ENCODE results near the gene CBLC. TPM values are rescaled to one million over a fixed set of nuclear protein-coding genes. Genes with fewer than 3 reads are reported as not detected.

Gene CBLC
- total RNA-seq, 1 experiment from 2014 or later = 20.5 TPM

DNA sequence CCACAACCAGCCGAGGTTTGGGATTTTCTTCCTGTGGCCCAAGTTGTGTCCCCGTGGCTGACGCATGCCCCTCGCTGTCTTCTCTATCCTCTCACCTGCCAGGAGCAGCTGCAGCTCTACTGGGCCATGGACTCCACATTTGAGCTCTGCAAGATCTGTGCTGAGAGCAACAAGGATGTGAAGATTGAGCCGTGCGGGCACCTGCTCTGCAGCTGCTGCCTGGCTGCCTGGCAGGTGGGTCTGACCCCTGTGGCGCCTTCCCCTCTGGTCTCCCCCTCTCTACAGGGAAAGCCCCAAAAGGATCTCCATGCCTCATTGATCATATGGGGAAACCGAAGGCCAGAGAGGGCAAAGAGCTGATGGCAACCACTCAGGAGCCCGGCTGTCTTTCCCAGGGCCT is 14.6 kb downstream of the CBLC start:
- ChIA-PET POLR2A (no interaction called here), CTCF (interaction anchor here (1.4 to 3.8 kb wide), 3 partner anchors 8 to 52 kb away, joined by 5 to 19 read pairs (median 9); no protein-coding TSS in a partner anchor)
- Mint-ChIP-seq H3K4me1 (peaks cover 18% of the 10 kb centered on the region), H3K27ac (no peak overlapping the region), H3K27me3 (ENCODE audit: low read depth) (no peaks in the 10 kb centered on the region), H3K9me3 (no peaks in the 10 kb centered on the region), H3K4me3 (no peak overlapping the region), H3K36me3 (peaks cover 37% of the 10 kb centered on the region)
- no peak for TF ChIP-seq ETV6 (CRISPR knock-in tag; IDR thresholded peaks at IDR 0.05)
- ATAC-seq = no peak
- no peak for DNase-seq (ENCODE audit: low spot score)

DNA sequence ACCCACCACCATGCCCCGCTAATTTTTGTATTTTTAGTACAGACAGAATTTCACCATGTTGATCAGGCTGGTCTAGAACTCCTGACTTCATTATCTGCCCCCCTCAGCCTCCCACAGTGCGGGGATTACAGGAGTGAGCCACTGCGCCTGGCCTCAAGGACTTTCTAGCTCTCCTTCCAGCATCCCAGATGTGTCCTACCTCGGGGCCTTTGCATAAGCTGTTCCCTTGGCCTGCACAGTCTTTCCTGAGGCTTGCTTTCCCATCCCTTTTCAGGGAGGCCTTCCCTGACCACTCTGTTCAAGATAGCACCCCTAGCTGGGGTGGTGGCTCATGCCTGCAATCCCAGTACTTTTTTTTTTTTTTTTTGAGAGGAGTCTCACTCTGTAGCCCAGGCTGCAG is 16.9 kb downstream of the CBLC start:
- POLR2A ChIA-PET = interaction anchor here (1.6 to 2.1 kb wide), 2 partner anchors 10 to 13 kb away, joined by 4 to 6 read pairs; no protein-coding TSS in a partner anchor
- no peak overlapping the region for H3K27ac Mint-ChIP-seq

DNA sequence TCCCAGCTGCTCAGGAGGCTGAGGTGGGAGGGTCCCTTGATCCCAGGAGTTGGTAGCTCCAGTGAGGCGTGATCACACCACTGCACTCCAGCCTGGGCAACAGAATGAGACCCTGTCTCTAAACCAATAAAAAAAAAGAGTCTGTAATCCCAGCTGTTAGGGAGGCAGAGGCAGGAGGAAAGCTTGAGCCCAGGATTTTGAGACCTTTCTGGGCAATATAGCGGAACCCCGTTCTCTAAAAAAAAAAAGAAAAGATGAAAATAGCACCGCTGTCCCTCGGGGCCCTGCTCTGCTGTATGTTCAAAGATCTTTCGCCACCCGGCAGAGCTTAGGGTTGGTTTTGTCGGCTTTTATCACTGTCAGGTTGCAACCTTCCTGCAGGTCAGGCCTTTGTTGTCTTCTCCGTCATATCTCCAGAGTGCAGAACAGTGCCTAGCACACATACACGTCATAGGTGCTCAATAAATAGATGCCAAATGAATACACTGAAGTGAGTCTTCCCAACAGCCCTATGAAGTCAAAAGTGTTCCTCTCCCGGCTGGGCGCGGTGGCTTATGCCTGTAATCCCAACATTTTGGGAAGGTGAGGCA is 17.8 kb downstream of the CBLC start:
- Mint-ChIP-seq H3K9me3 (no peaks in the 10 kb centered on the region), H3K27ac (peak overlapping the region; percentile 96), H3K27me3 (ENCODE audit: low read depth) (peaks cover 14% of the 10 kb centered on the region), H3K4me3 (no peak overlapping the region), H3K36me3 (peaks cover 42% of the 10 kb centered on the region), H3K4me1 (peaks cover 31% of the 10 kb centered on the region)
- ChIA-PET CTCF (interaction anchor here (0.7 to 3.8 kb wide), 4 partner anchors 12 to 49 kb away, joined by 3 to 28 read pairs (median 11); no protein-coding TSS in a partner anchor), POLR2A (interaction anchor here (1.6 to 2.1 kb wide), 2 partner anchors 9 to 13 kb away, joined by 4 to 6 read pairs; no protein-coding TSS in a partner anchor)
- no peak for DNase-seq (ENCODE audit: low spot score)
- ATAC-seq = no peak
- TF ChIP-seq, protein P1, sequence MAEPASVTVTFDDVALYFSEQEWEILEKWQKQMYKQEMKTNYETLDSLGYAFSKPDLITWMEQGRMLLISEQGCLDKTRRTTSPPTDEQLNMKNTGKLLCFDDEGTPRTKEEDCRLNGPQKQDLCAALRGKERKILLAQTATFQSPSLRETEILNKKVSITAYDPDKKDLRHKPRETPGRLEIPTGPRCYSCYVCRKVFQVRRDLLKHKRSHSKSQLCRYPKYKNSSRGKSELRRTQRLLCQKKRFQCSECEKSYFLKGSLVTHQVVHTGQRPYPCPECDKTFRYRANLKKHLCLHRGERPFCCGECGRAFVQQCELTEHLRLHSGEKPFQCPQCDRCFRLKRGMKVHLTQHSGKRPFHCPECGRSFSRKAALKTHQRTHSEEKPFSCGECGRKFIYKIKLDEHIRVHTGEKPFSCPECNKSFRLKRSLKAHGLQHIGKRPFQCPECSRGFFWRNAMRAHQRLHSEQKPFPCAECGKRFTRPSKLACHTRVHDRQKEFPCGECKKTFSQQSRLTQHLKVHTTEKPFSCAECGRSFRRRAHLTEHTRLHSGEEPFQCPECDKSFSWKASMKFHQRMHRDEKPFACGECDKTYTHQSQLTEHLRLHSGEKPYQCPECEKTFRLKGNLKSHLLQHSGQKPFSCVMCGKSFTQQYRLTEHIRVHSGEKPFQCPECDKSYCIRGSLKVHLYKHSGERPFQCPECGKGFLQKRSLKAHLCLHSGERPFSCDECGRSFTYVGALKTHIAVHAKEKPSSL (CRISPR knock-in tag; conservative IDR thresholded peaks at IDR 0.05) = no peak
- TF ChIP-seq ZNF232 (CRISPR knock-in tag; IDR thresholded peaks at IDR 0.05) = no peak
- TF ChIP-seq ZBTB21 (CRISPR knock-in tag; IDR thresholded peaks at IDR 0.05; ENCODE audit: borderline replicate concordance) = no peak
- TF ChIP-seq, protein P2, sequence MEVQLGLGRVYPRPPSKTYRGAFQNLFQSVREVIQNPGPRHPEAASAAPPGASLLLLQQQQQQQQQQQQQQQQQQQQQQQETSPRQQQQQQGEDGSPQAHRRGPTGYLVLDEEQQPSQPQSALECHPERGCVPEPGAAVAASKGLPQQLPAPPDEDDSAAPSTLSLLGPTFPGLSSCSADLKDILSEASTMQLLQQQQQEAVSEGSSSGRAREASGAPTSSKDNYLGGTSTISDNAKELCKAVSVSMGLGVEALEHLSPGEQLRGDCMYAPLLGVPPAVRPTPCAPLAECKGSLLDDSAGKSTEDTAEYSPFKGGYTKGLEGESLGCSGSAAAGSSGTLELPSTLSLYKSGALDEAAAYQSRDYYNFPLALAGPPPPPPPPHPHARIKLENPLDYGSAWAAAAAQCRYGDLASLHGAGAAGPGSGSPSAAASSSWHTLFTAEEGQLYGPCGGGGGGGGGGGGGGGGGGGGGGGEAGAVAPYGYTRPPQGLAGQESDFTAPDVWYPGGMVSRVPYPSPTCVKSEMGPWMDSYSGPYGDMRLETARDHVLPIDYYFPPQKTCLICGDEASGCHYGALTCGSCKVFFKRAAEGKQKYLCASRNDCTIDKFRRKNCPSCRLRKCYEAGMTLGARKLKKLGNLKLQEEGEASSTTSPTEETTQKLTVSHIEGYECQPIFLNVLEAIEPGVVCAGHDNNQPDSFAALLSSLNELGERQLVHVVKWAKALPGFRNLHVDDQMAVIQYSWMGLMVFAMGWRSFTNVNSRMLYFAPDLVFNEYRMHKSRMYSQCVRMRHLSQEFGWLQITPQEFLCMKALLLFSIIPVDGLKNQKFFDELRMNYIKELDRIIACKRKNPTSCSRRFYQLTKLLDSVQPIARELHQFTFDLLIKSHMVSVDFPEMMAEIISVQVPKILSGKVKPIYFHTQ (CRISPR knock-in tag; IDR thresholded peaks at IDR 0.05) = no peak
- TF ChIP-seq GABPB1 (CRISPR knock-in tag; IDR thresholded peaks at IDR 0.05) = no peak
- TF ChIP-seq, protein P3, sequence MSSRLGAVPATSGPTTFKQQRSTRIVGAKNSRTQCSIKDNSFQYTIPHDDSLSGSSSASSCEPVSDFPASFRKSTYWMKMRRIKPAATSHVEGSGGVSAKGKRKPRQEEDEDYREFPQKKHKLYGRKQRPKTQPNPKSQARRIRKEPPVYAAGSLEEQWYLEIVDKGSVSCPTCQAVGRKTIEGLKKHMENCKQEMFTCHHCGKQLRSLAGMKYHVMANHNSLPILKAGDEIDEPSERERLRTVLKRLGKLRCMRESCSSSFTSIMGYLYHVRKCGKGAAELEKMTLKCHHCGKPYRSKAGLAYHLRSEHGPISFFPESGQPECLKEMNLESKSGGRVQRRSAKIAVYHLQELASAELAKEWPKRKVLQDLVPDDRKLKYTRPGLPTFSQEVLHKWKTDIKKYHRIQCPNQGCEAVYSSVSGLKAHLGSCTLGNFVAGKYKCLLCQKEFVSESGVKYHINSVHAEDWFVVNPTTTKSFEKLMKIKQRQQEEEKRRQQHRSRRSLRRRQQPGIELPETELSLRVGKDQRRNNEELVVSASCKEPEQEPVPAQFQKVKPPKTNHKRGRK (CRISPR knock-in tag; IDR thresholded peaks at IDR 0.05; ENCODE audit: borderline replicate concordance) = no peak
- TF ChIP-seq, protein P4, sequence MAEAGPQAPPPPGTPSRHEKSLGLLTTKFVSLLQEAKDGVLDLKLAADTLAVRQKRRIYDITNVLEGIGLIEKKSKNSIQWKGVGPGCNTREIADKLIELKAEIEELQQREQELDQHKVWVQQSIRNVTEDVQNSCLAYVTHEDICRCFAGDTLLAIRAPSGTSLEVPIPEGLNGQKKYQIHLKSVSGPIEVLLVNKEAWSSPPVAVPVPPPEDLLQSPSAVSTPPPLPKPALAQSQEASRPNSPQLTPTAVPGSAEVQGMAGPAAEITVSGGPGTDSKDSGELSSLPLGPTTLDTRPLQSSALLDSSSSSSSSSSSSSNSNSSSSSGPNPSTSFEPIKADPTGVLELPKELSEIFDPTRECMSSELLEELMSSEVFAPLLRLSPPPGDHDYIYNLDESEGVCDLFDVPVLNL (CRISPR knock-in tag; IDR thresholded peaks at IDR 0.05; ENCODE audit: borderline replicate concordance, low read depth) = no peak
- TF ChIP-seq, protein P5, sequence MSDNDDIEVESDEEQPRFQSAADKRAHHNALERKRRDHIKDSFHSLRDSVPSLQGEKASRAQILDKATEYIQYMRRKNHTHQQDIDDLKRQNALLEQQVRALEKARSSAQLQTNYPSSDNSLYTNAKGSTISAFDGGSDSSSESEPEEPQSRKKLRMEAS (CRISPR knock-in tag; IDR thresholded peaks at IDR 0.05) = no peak
- TF ChIP-seq FOXJ3 (CRISPR knock-in tag; IDR thresholded peaks at IDR 0.05; ENCODE audit: borderline replicate concordance) = no peak
- TF ChIP-seq, protein P6, sequence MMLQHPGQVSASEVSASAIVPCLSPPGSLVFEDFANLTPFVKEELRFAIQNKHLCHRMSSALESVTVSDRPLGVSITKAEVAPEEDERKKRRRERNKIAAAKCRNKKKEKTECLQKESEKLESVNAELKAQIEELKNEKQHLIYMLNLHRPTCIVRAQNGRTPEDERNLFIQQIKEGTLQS (CRISPR knock-in tag; conservative IDR thresholded peaks at IDR 0.05) = no peak
- TF ChIP-seq, protein P7, sequence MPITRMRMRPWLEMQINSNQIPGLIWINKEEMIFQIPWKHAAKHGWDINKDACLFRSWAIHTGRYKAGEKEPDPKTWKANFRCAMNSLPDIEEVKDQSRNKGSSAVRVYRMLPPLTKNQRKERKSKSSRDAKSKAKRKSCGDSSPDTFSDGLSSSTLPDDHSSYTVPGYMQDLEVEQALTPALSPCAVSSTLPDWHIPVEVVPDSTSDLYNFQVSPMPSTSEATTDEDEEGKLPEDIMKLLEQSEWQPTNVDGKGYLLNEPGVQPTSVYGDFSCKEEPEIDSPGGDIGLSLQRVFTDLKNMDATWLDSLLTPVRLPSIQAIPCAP (CRISPR knock-in tag; IDR thresholded peaks at IDR 0.05) = no peak
- no peak for TF ChIP-seq OVOL2 (CRISPR knock-in tag; IDR thresholded peaks at IDR 0.05; ENCODE audit: borderline replicate concordance)

More for the DNA sequence above, 16.9 kb downstream of the CBLC start:
- no peaks in the 10 kb centered on the region for H3K9me3 Mint-ChIP-seq
- H3K4me3 Mint-ChIP-seq = no peak overlapping the region
- CTCF ChIA-PET = interaction anchor here (1.7 to 3.8 kb wide), 2 partner anchors 11 to 24 kb away, joined by 4 to 19 read pairs; no protein-coding TSS in a partner anchor
- peaks cover 47% of the 10 kb centered on the region for H3K36me3 Mint-ChIP-seq
- DNase-seq (ENCODE audit: low spot score) = no peak
- H3K4me1 Mint-ChIP-seq = peaks cover 26% of the 10 kb centered on the region
- TF ChIP-seq, protein P8, sequence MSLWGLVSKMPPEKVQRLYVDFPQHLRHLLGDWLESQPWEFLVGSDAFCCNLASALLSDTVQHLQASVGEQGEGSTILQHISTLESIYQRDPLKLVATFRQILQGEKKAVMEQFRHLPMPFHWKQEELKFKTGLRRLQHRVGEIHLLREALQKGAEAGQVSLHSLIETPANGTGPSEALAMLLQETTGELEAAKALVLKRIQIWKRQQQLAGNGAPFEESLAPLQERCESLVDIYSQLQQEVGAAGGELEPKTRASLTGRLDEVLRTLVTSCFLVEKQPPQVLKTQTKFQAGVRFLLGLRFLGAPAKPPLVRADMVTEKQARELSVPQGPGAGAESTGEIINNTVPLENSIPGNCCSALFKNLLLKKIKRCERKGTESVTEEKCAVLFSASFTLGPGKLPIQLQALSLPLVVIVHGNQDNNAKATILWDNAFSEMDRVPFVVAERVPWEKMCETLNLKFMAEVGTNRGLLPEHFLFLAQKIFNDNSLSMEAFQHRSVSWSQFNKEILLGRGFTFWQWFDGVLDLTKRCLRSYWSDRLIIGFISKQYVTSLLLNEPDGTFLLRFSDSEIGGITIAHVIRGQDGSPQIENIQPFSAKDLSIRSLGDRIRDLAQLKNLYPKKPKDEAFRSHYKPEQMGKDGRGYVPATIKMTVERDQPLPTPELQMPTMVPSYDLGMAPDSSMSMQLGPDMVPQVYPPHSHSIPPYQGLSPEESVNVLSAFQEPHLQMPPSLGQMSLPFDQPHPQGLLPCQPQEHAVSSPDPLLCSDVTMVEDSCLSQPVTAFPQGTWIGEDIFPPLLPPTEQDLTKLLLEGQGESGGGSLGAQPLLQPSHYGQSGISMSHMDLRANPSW (CRISPR knock-in tag; conservative IDR thresholded peaks at IDR 0.05; ENCODE audit: low read depth) = no peak
- no peak for TF ChIP-seq NFYB (CRISPR knock-in tag; conservative IDR thresholded peaks at IDR 0.05; ENCODE audit: low read depth)
- TF ChIP-seq NFATC4 (CRISPR knock-in tag; IDR thresholded peaks at IDR 0.05) = no peak
- peaks cover 14% of the 10 kb centered on the region for H3K27me3 Mint-ChIP-seq (ENCODE audit: low read depth)
- no peak for ATAC-seq
